ENCODE results near the gene GRAMD1A. TPM values are rescaled to one million over a fixed set of nuclear protein-coding genes. Genes with fewer than 3 reads are reported as not detected.

GRAMD1A gene
- total RNA-seq, 3 donors from 2014 or later, result 30.6 to 56.0 (median 38.6) TPM

- Histone ChIP-seq H3K27ac (no peak overlapping the region), H3K4me3 (no peak overlapping the region), H3K27me3 (no peaks in the 10 kb centered on the region), H3K9me3 (no peaks in the 10 kb centered on the region), H3K4me1 (no peaks in the 10 kb centered on the region), H3K36me3 (peaks cover 9% of the 10 kb centered on the region)
- intact Hi-C loops (cut with DNase I; ENCODE audit: low total_unique reads), result no loop called here
- no peak for DNase-seq (ENCODE audit: low spot score in 2 of 2)
- TF ChIP-seq POLR2A (IDR thresholded peaks at IDR 0.05) (no peak), CTCF (IDR thresholded peaks at IDR 0.05) (no peak), POLR2AphosphoS5 (IDR thresholded peaks at IDR 0.05) (no peak)
These were observed 20.9 kb downstream of the GRAMD1A start for GRCh38 chr19:35021016-35021415.

- no peaks in the 10 kb centered on the region for H3K4me1 ChIP-seq
- peaks cover 13% of the 10 kb centered on the region for H3K36me3 ChIP-seq
- no peak for DNase-seq (ENCODE audit: low spot score in 2 of 2)
- H3K4me3 ChIP-seq, result no peak overlapping the region
- intact Hi-C loops (cut with DNase I; ENCODE audit: low total_unique reads), result no loop called here
- no peaks in the 10 kb centered on the region for H3K27me3 ChIP-seq
- no peak for TF ChIP-seq POLR2AphosphoS5 (IDR thresholded peaks at IDR 0.05)
- H3K27ac ChIP-seq, result no peak overlapping the region
- no peaks in the 10 kb centered on the region for H3K9me3 ChIP-seq
These were observed 21.5 kb downstream of the GRAMD1A start for GRCh38 chr19:35021596-35021995.

GRCh38 chr19:35022460-35022859 is 22.3 kb downstream of the GRAMD1A start:
- peaks cover 14% of the 10 kb centered on the region for H3K36me3 ChIP-seq
- no peaks in the 10 kb centered on the region for H3K27me3 ChIP-seq
- no peak overlapping the region for H3K4me3 ChIP-seq
- no peak for DNase-seq (ENCODE audit: low spot score in 2 of 2)
- H3K9me3 ChIP-seq, result no peaks in the 10 kb centered on the region
- no peak overlapping the region for H3K27ac ChIP-seq
- intact Hi-C loops (cut with DNase I; ENCODE audit: low total_unique reads), result no loop called here
- H3K4me1 ChIP-seq, result no peaks in the 10 kb centered on the region
- no peak for TF ChIP-seq CTCF (IDR thresholded peaks at IDR 0.05)
- no peak for TF ChIP-seq POLR2A (IDR thresholded peaks at IDR 0.05)
- no peak for TF ChIP-seq POLR2AphosphoS5 (IDR thresholded peaks at IDR 0.05)

GRCh38 chr19:35023428-35023827 is 23.3 kb downstream of the GRAMD1A start:
- Histone ChIP-seq H3K27ac (no peak overlapping the region), H3K4me3 (no peak overlapping the region), H3K4me1 (no peaks in the 10 kb centered on the region), H3K36me3 (peaks cover 14% of the 10 kb centered on the region), H3K9me3 (no peaks in the 10 kb centered on the region), H3K27me3 (no peaks in the 10 kb centered on the region)
- intact Hi-C loops (cut with DNase I; ENCODE audit: low total_unique reads), result no loop called here
- DNase-seq (ENCODE audit: low spot score in 2 of 2), result no peak
- TF ChIP-seq CTCF (IDR thresholded peaks at IDR 0.05) (no peak), POLR2AphosphoS5 (IDR thresholded peaks at IDR 0.05) (no peak), POLR2A (IDR thresholded peaks at IDR 0.05) (no peak)

GRCh38 chr19:35024095-35024494 is 24.0 kb downstream of the GRAMD1A start:
- intact Hi-C loops (cut with DNase I; ENCODE audit: low total_unique reads), result no loop called here
- Histone ChIP-seq H3K9me3 (no peaks in the 10 kb centered on the region), H3K4me1 (no peaks in the 10 kb centered on the region), H3K36me3 (peaks cover 14% of the 10 kb centered on the region), H3K27ac (no peak overlapping the region), H3K4me3 (no peak overlapping the region), H3K27me3 (no peaks in the 10 kb centered on the region)
- no peak for DNase-seq (ENCODE audit: low spot score in 2 of 2)
- TF ChIP-seq POLR2A (IDR thresholded peaks at IDR 0.05) (no peak), CTCF (IDR thresholded peaks at IDR 0.05) (no peak), POLR2AphosphoS5 (IDR thresholded peaks at IDR 0.05) (no peak)

- Histone ChIP-seq H3K27me3 (no peaks in the 10 kb centered on the region), H3K27ac (no peak overlapping the region), H3K4me3 (no peak overlapping the region), H3K36me3 (peaks cover 5% of the 10 kb centered on the region), H3K4me1 (no peaks in the 10 kb centered on the region), H3K9me3 (no peaks in the 10 kb centered on the region)
- no peak for TF ChIP-seq POLR2AphosphoS5 (IDR thresholded peaks at IDR 0.05)
- no peak for TF ChIP-seq POLR2A (IDR thresholded peaks at IDR 0.05)
- no peak for TF ChIP-seq CTCF (IDR thresholded peaks at IDR 0.05)
- DNase-seq (ENCODE audit: low spot score in 2 of 2), result no peak
- intact Hi-C loops (cut with DNase I; ENCODE audit: low total_unique reads), result no loop called here
These were observed 25.8 kb downstream of the GRAMD1A start for GRCh38 chr19:35025969-35026368.

All from breast epithelium (tissue), 4 donors.